GM18502 (cell line): ENCODE measurements around the gene MAS1.

Source experiments
- ATAC-seq: cut with Tn5 transposase; IDR thresholded peaks from one replicate; pipeline ENCODE4 v1.9.1; 2021; ENCODE audit warnings: mild to moderate bottlenecking; ENCODE audit not compliant: unreplicated experiment, poor library complexity

The MAS1 gene

DNA sequence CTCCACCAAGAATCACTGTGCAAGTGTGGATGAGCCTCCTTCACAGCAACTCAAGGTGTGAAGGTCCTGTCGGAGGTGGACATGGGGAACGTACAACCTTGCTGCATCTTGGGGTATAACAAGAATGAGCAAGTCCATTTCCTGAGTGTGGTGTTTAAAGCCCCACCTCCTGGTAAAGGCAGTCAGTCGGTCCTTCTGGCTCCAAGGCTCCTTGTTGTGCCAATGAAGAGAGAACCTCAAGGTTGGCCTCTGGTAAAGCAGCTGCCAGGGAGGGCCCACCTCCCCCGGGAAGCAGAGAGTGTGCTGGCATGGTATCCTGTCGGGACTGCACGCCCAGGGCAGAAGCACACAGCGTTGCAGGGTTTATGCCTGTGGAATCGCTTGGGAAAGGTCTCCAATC is 12.4 kb upstream of the MAS1 start:
- no peak for ATAC-seq

DNA sequence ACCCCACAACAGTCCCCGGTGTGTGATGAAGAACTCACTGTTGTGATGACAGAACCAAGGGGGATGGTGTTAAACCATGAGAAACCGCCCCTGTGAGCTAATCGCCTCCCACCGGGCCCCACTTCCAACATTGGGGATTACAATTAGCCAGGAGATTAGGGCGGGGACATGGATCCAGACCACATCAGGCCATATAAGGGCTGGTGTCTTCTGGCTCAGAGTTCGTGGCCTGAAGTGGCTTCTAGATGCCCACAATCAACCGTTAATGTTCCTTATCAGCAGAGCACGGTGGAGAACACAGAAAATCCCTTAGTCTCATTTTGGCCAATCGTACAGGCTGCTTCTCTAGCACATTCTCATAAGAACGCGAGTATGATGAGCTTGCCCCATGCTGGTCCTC is 10.9 kb upstream of the MAS1 start:
- no peak for ATAC-seq

DNA sequence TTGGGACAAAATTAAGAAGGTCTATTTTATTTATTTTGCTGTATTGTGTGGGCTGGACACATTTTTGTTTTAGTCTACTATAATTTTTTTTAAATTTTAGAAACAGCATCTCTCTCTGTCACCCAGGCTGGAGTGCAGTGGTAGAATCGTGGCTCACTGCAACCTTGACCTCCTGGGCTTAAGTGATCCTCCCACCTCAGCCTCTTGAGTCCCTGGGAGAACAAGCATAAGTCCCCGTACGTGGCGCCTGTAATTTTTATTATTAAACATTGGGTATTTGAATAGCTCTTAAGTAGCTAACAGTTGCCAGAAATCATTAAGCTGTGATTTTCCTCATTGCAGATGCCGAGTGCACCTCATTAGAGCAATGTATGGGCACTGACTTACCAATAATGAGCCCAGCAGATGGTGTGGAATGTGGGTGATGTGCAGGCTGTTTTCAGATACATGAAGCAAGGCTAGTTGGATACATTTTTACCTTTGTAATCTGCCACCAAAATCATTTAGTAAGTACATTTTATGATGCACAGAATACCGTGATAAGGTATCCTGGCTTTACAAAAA is 10.3 kb upstream of the MAS1 start:
- no peak for ATAC-seq

DNA sequence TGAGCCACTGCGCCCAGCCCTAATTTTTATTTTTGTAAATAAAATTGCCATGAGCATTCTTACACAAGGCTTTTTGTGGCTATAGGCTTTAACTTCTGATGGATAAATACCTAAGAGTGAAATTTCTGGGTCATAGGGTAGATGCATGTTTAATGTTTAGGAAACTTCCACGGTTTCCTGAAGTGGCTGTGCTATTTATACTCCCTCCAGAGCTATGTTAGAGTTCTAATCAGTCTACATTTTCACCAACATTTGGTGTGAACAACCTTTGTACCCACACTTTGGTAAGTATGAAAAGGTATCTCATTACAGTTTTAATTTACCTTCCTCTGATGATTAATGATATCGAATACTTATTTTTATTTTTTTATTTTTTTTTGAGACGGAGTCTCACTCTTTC is 6.1 kb upstream of the MAS1 start:
- ATAC-seq, result no peak

DNA sequence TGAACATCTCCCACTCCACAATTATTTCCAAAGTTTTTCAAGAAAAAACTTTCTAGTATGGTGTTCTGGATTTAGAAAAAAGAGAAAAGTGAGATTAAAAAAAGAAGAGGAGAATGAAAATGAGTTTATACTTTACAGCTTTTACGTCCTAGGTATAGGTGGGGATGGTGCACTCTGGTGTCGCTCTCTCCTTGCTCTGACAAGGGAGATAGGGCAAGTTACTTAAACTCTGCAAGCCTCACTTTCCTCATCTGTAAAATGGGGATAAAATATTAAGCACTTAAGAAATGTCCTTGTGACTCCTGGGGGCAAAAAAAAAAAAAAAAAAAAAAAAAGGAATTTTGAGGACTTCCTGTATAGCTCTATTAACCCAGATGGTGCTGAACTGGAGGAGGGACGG is 4.5 kb upstream of the MAS1 start:
- ATAC-seq, result no peak

DNA sequence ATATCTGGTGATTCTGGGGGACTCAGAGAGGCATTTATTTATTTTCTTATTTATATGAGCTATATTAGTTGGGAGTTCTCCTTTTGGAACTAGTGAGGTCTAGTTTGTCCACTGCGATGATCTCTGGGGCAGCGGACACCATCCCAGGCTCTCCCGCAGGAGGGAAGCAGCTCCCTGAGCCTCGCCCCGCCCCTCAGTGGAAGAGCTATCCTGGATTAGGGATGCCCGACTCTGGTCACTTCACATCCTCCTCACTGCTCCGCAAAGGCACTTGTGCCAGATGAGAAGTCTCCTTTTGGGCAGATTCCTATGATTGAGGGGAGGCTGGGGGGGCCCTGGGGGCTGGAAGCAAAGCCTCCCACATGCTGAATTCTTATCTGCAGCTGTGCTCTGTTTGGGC is 3.6 kb upstream of the MAS1 start:
- ATAC-seq, result no peak

DNA sequence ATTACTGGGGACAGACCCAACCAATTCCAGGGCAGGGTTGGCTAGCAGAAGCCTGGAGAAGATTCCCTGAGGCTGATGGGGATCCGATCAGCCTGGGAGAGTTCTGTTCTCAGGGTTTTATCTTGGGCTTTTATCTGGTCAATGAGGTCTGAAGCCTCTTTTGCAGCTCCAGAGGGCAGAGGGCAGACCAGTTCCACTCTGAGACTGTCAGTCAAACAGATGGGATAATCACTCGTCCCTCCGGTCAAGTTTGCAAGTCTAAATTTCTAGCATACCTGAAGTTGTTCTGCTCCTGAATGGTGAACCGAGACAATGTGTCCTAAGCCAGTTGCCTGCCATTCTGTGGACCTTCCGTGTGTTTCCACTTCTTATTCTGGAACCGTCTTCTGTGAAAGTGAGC is 3.0 kb upstream of the MAS1 start:
- ATAC-seq, result no peak

DNA sequence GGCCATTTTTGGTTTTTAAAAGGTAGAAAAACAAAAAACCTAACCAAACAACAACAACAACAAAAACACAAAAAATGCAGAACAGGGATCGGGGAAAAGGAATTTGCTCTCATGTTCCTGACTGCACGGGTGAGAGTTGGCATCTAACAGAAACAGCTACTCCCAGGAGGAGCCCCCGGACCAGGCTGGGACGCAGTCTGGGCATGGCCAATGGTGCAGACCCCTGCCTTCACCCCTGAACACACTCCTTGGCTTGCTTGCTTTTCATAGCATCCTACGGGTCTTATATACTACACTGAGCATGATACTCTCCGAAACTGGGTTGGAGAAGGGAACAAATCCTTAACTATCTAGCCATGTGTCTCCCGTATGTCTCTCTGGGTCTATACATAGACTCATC is 587 bp upstream of the MAS1 start:
- ATAC-seq, result no peak

DNA sequence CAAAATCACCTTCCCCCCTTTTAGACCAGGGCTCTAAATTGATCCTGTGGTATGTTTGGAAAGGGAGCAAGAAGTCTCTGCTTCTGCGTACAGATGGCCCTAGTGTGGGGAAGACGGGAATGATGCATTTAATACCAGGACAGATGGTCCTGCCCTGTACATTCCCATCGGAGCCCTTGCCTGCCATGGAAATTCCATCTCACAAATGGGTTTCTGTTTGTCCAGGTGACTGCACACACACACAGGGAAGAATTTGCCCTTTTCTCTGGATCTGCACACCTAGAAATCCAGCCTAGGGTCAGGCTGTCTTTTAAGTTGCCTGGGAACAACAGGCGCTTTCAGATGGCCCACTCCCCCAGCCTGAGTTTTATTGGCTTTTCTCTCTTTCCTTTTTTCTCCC is 1.3 kb downstream of the MAS1 start:
- no peak for ATAC-seq

DNA sequence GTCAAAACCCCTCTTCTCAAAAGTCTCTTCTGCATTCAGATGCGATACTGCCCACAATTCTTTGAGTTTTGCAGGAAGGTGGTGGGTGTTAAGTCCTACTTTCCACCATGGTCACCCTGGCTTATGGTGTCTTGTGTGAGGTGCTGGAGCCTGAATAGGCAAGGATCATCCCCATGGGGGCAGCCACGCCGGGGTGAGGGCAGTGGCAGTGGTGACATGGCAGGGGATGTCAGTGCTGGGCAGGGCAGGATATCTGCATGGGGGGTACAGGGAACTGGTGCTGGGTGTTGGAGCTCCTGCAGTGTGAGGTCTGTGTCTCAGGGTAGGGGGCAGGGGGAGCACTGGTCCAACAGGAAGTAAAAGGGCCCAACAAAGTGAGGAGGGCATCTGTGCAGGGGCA is 2.3 kb downstream of the MAS1 start:
- no peak for ATAC-seq

DNA sequence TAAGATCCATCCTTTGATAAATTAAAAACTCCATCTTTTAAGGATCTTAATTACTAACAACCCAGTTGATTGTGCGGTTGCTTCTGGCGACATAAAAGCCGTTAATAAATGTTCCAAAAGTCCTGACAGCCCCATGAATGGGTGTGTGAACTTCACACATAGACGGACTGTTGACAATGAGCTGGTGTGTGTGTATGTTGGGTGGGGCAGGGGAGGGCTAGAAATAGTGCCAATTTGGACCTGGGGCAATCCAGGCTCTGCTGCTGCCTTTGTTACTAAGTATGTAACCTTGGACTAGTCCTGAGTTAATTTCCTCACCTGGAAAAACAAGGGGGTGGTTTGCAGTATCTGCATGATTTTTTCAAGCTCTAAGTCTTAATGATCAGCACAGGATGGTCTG is 4.2 kb downstream of the MAS1 start:
- no peak for ATAC-seq

DNA sequence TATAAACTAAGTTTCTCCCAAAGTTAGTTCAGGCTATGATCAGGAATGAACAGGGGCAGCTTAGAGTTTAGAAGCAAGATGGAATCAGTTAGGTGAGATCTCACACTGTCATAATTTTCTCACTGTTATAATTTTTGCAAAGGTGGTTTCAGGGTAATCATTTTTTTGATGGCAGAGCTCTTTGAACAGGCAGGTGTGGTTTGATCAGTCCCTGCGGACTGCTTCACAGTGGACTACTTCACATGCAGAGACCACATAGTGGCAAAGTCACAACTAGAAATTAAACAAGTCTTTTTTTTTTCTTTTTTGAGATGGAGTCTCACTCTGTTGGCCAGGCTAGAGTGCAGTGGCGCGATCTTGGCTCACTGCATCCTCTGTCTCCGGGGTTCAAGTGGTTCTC is 6.8 kb downstream of the MAS1 start:
- no peak for ATAC-seq

DNA sequence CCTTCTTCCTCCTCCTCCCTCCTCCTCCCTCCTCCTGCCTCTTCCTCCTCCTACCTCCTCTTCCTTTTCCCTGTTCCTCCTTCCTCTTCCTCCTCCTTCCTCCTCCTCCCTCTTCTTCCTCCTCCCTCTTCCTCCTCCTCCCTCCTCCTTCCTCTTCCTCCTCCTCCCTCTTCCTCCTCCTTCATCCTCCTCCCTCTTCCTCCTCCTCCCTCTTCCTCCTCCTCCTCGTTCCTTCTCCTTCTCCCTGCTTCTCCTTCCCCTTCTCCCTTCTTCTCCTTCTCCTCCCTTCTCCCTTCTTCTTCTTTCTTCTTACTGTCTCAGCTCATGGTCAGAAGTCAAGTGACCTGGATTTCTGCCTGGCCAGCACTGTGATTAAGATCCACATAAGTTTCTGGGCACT is 7.7 kb downstream of the MAS1 start:
- ATAC-seq, result no peak

DNA sequence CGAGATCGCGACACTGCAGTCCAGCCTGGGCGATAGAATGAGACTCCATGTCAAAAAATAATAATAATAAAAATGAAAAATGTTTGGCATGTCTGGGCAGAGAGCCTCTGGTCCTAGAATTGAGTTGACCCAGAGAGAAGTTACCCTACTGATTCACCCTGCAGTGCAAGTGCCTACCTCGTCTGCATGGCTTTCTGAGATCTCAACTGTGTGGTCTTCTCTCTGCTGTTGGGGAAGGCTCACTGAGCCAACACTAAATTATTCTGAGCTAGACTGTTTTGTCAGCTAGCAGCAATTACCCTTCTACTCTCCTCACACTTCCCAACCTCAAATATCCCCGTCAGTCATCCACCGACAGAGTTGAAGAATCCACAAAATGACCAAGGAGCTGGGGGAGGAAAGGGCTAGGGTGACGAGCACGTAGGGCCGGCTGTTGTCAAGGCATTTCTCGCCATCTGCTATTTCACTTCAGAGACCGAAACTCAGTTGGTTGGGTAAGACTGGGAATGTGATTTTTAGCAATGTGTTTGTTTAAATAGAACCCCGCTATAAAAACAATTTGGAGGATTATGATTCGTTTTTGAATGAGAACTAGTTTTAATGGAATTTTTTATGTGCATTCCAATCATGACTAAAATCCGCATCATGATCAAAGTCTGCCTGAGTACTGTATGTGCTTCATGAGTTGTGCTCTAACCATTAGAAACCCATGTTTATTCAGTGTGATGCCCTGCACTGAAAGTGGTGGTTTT is 9.4 kb downstream of the MAS1 start:
- ATAC-seq, result no peak

DNA sequence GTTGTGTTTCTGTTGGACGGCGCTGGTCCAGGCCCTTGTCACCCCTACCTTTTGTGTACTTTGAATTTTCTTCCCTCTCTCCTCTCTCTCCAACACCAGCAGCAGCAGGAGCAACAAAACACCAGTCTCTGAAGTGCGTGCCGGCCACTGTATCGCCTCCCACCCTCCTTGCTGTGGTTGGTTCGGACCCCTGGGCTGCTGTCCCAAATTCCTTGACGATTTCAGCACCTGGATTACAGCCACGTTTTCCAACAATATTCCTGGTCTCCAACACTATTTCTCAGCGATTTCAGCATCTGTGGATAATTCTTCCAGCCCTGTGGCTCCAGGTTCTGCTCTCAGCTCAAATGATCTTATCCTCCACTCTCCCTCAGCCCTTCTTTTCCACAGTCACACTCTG is 11.8 kb downstream of the MAS1 start:
- ATAC-seq, result no peak

DNA sequence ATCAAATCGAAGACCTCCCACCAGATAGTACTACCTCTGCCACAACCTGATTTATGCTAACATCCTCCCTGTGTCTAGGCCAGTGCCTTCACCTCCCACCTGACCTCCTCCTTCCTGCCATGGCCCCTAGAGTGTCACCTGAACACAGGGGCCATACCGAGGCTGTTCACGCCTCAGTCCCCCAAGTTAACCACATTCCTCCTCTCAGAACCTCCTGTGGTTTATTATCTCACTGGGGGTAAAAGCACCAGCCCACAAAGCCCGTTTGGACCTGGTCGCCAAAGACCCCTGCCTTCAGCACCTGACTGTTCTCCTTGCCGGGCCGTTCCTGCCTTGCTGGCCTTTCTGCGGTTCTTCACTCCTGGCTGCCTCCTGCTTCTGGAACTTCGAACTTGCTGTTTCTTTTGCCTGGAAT is 13.7 kb downstream of the MAS1 start:
- ATAC-seq, result no peak

DNA sequence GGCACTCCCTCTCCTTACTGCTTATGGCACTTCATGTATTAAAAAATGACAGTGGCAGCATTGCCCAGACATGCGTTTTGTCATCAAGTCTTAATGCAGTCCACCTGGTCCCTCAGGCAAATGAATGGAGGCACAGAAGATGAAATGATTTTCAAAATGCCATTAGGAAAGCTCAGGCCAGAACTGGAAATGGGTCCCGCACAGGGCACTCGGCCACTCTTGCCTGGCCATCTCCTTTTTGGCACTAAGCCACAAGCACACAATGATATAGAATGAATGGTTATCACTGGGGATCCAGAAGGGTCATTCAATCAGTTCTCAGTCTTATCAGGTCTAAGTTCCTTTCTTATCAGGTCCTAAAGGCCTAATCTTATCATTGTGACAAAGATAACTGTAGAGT is 15.6 kb downstream of the MAS1 start:
- ATAC-seq, result no peak

DNA sequence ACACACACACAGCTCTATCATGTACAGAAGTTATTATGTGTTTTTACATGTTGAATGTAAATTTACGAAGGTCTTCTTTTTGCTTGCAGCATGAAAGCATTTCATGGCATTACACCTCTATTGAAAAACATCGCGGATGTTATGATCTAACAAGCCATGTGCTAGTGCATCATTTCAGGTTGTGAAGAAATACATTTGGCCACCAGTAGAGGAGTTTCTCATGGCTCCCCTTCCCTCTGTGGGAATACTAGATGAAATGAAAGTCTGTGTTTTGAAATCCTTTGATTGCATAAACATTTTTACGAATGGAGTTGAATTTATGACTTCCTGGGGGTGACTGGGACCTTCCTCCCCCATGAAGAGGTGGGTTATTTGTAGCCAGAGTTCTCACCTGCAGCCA is 17.7 kb downstream of the MAS1 start:
- ATAC-seq, result no peak

DNA sequence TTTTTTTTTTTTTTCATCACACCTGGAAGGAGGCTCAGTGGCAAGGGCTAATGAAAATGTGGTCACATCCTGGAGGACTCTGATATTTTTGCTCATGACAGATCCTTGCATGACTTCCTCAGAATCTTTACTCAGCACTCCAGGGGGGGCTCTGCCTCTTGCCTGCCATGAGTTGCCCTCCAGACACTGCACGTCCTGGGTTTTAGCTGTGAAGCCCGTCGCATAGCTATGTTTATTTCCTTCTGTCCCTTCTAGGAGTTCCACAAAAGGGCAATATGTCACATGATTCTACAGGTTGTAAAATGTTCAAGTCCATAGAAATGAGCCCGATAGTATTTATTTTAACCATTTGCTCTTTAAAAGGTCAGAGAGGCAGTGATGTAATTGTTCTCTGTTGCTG is 18.2 kb downstream of the MAS1 start:
- no peak for ATAC-seq

DNA sequence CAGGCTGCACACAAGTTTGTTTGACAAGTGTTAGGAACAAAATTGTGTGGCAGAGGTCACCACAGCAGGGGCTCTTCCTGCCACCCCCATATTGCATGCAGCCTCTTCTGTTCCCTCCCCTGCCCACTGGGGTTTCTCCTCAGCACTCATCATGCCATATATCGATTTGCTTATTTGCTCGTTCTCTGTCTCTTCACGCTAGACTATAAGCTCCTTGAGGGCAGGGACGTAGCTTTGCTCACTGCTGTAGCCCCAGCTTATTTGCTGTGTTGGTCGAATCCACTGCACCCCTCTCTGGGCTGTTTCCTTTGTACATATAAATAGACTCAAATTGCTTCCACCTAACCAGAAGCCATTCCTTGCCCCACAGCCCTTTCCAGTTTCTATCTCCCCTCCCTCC is 19.6 kb downstream of the MAS1 start:
- no peak for ATAC-seq

DNA sequence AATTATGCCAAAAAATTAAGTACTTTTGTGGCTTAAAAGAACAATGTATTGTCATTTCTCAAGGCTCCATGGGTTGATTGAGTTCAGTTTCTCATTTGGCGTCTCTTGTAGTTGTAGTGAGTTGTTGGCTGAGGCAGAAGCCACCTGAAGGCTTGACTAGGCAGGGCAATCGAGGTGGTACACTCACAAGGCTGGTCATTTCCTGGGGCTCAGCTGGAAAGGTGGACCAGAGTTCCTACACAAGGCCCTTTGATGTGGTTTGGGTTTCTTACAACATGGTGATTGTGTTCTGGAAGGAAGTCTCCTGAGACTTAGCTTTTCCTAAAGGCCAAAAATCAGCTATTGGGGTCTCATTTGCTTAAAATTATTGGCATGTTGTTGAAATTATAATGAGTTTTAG is 22.6 kb downstream of the MAS1 start:
- no peak for ATAC-seq

DNA sequence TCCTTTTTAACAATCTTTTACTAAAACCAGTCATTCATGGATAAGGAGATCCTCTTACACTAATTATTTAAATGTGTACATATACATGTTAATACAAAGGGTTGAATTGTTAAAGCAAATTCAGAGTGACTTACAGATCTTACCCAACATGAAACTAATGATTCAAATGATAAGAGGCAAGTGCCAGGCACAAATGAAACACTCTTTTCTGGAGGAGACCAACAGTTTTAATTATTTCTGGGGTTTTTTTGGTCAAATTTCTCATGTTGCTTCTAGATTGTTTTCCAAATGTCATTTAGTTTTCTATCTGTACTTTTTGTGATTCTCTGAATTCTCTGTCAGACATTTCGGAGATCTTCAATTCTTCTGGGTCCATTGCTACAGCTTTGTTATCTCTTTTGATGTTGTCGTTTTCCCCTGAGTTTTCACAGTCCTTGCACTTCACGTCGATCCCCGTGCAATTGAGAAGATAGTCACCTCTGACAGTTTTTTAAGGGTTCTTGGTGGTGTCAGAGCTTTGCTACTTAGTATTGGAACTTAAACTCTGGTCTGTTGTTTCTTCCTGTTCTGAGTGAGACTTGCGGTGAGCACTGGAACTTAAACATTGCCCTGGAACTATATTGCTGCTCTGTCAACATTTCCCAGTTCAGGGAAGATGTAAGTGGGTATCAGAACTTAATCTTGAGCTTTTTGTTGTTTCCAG is 23.2 kb downstream of the MAS1 start:
- no peak for ATAC-seq
